Astrocyte (in vitro differentiated cells and primary cell): ENCODE measurements around the gene SLCO4A1.

Source experiments
- CTCF ChIP-seq: IDR thresholded peaks from 2 replicates; pipeline ENCODE4 v1.5.1; 2011; ENCODE audit warnings: low read depth, mild to moderate bottlenecking, inconsistent platforms, low read length, moderate library complexity; ENCODE audit not compliant: insufficient read depth
- EZH2 ChIP-seq: IDR thresholded peaks from 2 replicates; pipeline ENCODE4 v1.6.1; 2012; ENCODE audit warnings: mild to moderate bottlenecking, low read length, inconsistent platforms; ENCODE audit not compliant: insufficient read depth

GRCh38 chr20:62640870-62641269 is 1.4 kb upstream of the SLCO4A1 start:
- TF ChIP-seq CTCF: no peak
- no peak for TF ChIP-seq EZH2
